Measurements from ENCODE around the gene MAPKAP1.

MAPKAP1 gene

GRCh38 chr9:125642311-125642710, 64.7 kb downstream of the MAPKAP1 start:
- no peak for DNase-seq (ENCODE audit: low read depth)

- DNase-seq (ENCODE audit: low read depth): no peak
These were observed 68.0 kb downstream of the MAPKAP1 start for GRCh38 chr9:125639057-125639456.

- no peak for DNase-seq (ENCODE audit: low read depth)
These were observed 68.6 kb downstream of the MAPKAP1 start for GRCh38 chr9:125638239-125639045.

- no peak for DNase-seq (ENCODE audit: low read depth)
These were observed 69.8 kb downstream of the MAPKAP1 start for GRCh38 chr9:125637241-125637640.

- DNase-seq (ENCODE audit: low read depth): no peak
These were observed 71.1 kb downstream of the MAPKAP1 start for GRCh38 chr9:125635888-125636287.

GRCh38 chr9:125634040-125634717, 72.8 kb downstream of the MAPKAP1 start:
- no peak for DNase-seq (ENCODE audit: low read depth)

- DNase-seq (ENCODE audit: low read depth): no peak
These were observed 73.8 kb downstream of the MAPKAP1 start for GRCh38 chr9:125633116-125633745.

GRCh38 chr9:125632321-125633115, 74.5 kb downstream of the MAPKAP1 start:
- no peak for DNase-seq (ENCODE audit: low read depth)

- no peak for DNase-seq (ENCODE audit: low read depth)
These were observed 75.5 kb downstream of the MAPKAP1 start for GRCh38 chr9:125631391-125632085.

GRCh38 chr9:125630436-125630835, 76.6 kb downstream of the MAPKAP1 start:
- no peak for DNase-seq (ENCODE audit: low read depth)

- DNase-seq (ENCODE audit: low read depth): no peak
These were observed 77.6 kb downstream of the MAPKAP1 start for GRCh38 chr9:125629446-125629845.

- no peak for DNase-seq (ENCODE audit: low read depth)
These were observed 80.8 kb downstream of the MAPKAP1 start for GRCh38 chr9:125626187-125626586.

GRCh38 chr9:125621170-125621569, 85.8 kb downstream of the MAPKAP1 start:
- DNase-seq (ENCODE audit: low read depth): no peak

- no peak for DNase-seq (ENCODE audit: low read depth)
These were observed 86.8 kb downstream of the MAPKAP1 start for GRCh38 chr9:125620216-125620615.

- no peak for DNase-seq (ENCODE audit: low read depth)
These were observed 89.9 kb downstream of the MAPKAP1 start for GRCh38 chr9:125617087-125617486.

- no peak for DNase-seq (ENCODE audit: low read depth)
These were observed 93.9 kb downstream of the MAPKAP1 start for GRCh38 chr9:125613141-125613540.

GRCh38 chr9:125612616-125613015, 94.4 kb downstream of the MAPKAP1 start:
- DNase-seq (ENCODE audit: low read depth): no peak

- DNase-seq (ENCODE audit: low read depth): no peak
These were observed 95.8 kb downstream of the MAPKAP1 start for GRCh38 chr9:125611121-125611765.

GRCh38 chr9:125609744-125610143, 97.3 kb downstream of the MAPKAP1 start:
- no peak for DNase-seq (ENCODE audit: low read depth)

GRCh38 chr9:125608489-125609224, 98.4 kb downstream of the MAPKAP1 start:
- no peak for DNase-seq (ENCODE audit: low read depth)

Data from stimulated activated CD8-positive, alpha-beta memory T cell treated with anti-CD3 and anti-CD28 coated beads, Interleukin-12 subunit alpha, Interleukin-12 subunit beta, amount 100 ng/mL, for 4 hours (primary cell).